CD4-positive, alpha-beta T cell (primary cell): ENCODE results near the gene RANGAP1. TPM values are rescaled to one million over a fixed set of nuclear protein-coding genes. Genes with fewer than 3 reads are reported as not detected.
"Not testable (repeated sequence)": the region's sequence is repeated elsewhere in the genome, so short reads cannot be mapped to it uniquely, and the experiment has no call there.

ENCODE experiments used
- ATAC-seq: fragments of 200-7000 bp; cut with Tn5 transposase; one replicate; pipeline ENCODE4 v1.10.0; 2022; ENCODE audit warnings: mild to moderate bottlenecking; ENCODE audit not compliant: poor library complexity
- CTCF ChIA-PET: fragments of 350-600 bp; sonication (Branson Sonifier 250); formaldehyde crosslinking; loops from one replicate; lab custom pipeline; 2021; ENCODE audit warnings: antibody characterized with exemption, inconsistent platforms; lab: Charles Lee
- POLR2A ChIA-PET: fragments of 350-600 bp; sonication (Branson Sonifier 250); formaldehyde crosslinking; loops from one replicate; lab custom pipeline; 2021; ENCODE audit warnings: antibody characterized with exemption, inconsistent platforms; lab: Charles Lee
- DNase-seq, 14 experiments: peaks; one replicate each; pipeline ENCODE4 v3.0.0-alpha.2; 2013 to 2020; ENCODE audit warnings: mixed read lengths in 2 of 14
- H3K27ac ChIP-seq, 2 donors: one replicate each; pipeline versions ENCODE4 v1.5.1 to v1.7.0; 2013; ENCODE audit warnings: low read length in 2 of 2, low read depth in 1 of 2, mild to moderate bottlenecking in 1 of 2
- H3K27me3 ChIP-seq, 2 experiments: 1 replicate in 1 of 2; 2 replicates in 1 of 2; pipeline versions ENCODE4 v1.6.1 to v1.7.0; 2013; ENCODE audit warnings: low read length in 2 of 2, control low read depth in 1 of 2, mild to moderate bottlenecking in 1 of 2, moderate library complexity in 1 of 2; ENCODE audit not compliant: insufficient read depth in 2 of 2, control insufficient read depth in 1 of 2
- H3K36me3 ChIP-seq: one replicate; pipeline ENCODE4 v1.6.1; 2013; ENCODE audit warnings: low read length, control low read depth; ENCODE audit not compliant: insufficient read depth
- H3K4me1 ChIP-seq: one replicate; pipeline ENCODE4 v1.6.1; 2013; ENCODE audit warnings: low read length, control low read depth; ENCODE audit not compliant: insufficient read depth
- H3K4me3 ChIP-seq: one replicate; pipeline ENCODE4 v1.5.1; 2013; ENCODE audit warnings: mild to moderate bottlenecking, low read length, moderate library complexity
- H3K9me3 ChIP-seq, 2 experiments: 1 replicate in 1 of 2; 2 replicates in 1 of 2; pipeline versions ENCODE4 v1.6.1 to v1.7.0; 2013; ENCODE audit warnings: low read length in 2 of 2, mild to moderate bottlenecking in 2 of 2, control low read depth in 1 of 2, moderate library complexity in 1 of 2; ENCODE audit not compliant: control insufficient read depth in 1 of 2, insufficient read depth in 1 of 2
- H3K27ac Mint-ChIP-seq: one replicate; pipeline ENCODE4 v1.8.0; 2020; ENCODE audit warnings: mixed read lengths
- H3K27me3 Mint-ChIP-seq: one replicate; pipeline ENCODE4 v1.8.0; 2021; ENCODE audit warnings: mixed read lengths
- H3K36me3 Mint-ChIP-seq: one replicate; pipeline ENCODE4 v1.8.0; 2021; ENCODE audit warnings: low read depth, mixed read lengths
- H3K4me1 Mint-ChIP-seq: one replicate; pipeline ENCODE4 v1.8.0; 2021; ENCODE audit warnings: low read depth, mixed read lengths
- H3K4me3 Mint-ChIP-seq: one replicate; pipeline ENCODE4 v1.8.0; 2020; ENCODE audit warnings: mild to moderate bottlenecking, mixed read lengths
- H3K9me3 Mint-ChIP-seq: one replicate; pipeline ENCODE4 v1.8.0; 2020; ENCODE audit warnings: mixed read lengths
- CTCF ChIP-seq: fragments of 200-600 bp; IDR thresholded peaks from one replicate; pipeline ENCODE4 v1.8.0; 2022; ENCODE audit warnings: antibody characterized with exemption, mild to moderate bottlenecking
- intact Hi-C, 2 experiments: fragments of 100-400 bp; cut with DNase I in 1 of 2; cut with micrococcal nuclease in 1 of 2; formaldehyde crosslinking; loops; one replicate each; pipeline versions ENCODE4 v1.15.1 to v1.9.0; 2023 to 2025; cut with DNase I, micrococcal nuclease
- total RNA-seq, 174 experiments: library from RNA in 2 of 174; stranded (reverse) in 2 of 174; gene quantifications; one replicate each; pipeline ENCODE4 v1.2.3 and lab custom pipeline; 2021 to 2026

Gene RANGAP1
- total RNA-seq, 2 experiments from 2014 or later: 163 to 172 TPM

- Mint-ChIP-seq H3K27me3 (no peaks in the 10 kb centered on the region), H3K4me3 (no peak overlapping the region), H3K36me3 (peaks cover 90% of the 10 kb centered on the region), H3K4me1 (no peaks in the 10 kb centered on the region), H3K9me3 (no peaks in the 10 kb centered on the region), H3K27ac (no peak overlapping the region)
- DNase-seq (no peak), ATAC-seq (no peak)
- Histone ChIP-seq H3K4me3 (no peak overlapping the region), H3K4me1 (no peaks in the 10 kb centered on the region), H3K36me3 (peaks cover 94% of the 10 kb centered on the region), H3K27me3 (no peaks in the 10 kb centered on the region), H3K9me3 (no peaks in the 10 kb centered on the region), H3K27ac (no peak overlapping the region)
- no peak for TF ChIP-seq CTCF
- intact Hi-C loops: no loop called here
- ChIA-PET POLR2A (no interaction called here), CTCF (no interaction called here)
Measured at GRCh38 chr22:41260871-41261270, 25.1 kb downstream of the RANGAP1 start.

- peaks cover 94% of the 10 kb centered on the region for H3K36me3 Mint-ChIP-seq
- intact Hi-C loops, H3K27ac Mint-ChIP-seq, H3K27ac ChIP-seq, H3K9me3 ChIP-seq, H3K4me3 ChIP-seq, H3K4me1 ChIP-seq, H3K4me3 Mint-ChIP-seq, H3K27me3 Mint-ChIP-seq, DNase-seq, H3K27me3 ChIP-seq, H3K9me3 Mint-ChIP-seq, ATAC-seq, H3K4me1 Mint-ChIP-seq: not testable (repeated sequence)
- ChIA-PET CTCF (interaction anchor here (0.7 to 1.3 kb wide), 2 partner anchors 42 to 63 kb away, joined by 3 to 5 read pairs; partner anchors contain the start of gene ZC3H7B), POLR2A (interaction anchor here (0.7 to 1.3 kb wide), 2 partner anchors 27 to 42 kb away, joined by 3 to 4 read pairs; partner anchors contain the start of genes RANGAP1 and ZC3H7B)
- H3K36me3 ChIP-seq: peaks cover 93% of the 10 kb centered on the region
Measured at GRCh38 chr22:41259756-41260155, 26.2 kb downstream of the RANGAP1 start.

- DNase-seq (no peak), ATAC-seq (no peak)
- Mint-ChIP-seq H3K9me3 (no peaks in the 10 kb centered on the region), H3K4me3 (peak overlapping the region; percentile 7), H3K4me1 (no peaks in the 10 kb centered on the region), H3K27me3 (no peaks in the 10 kb centered on the region), H3K36me3 (peaks cover 95% of the 10 kb centered on the region), H3K27ac (peak overlapping the region; percentile 65)
- H3K27me3 ChIP-seq: no peaks in the 10 kb centered on the region
- H3K36me3 ChIP-seq: peaks cover 91% of the 10 kb centered on the region
- H3K27ac ChIP-seq: no peak overlapping the region
- ChIA-PET POLR2A (interaction anchor here (1.3 kb wide), 1 partner anchor 28 kb away, joined by 4 read pairs; the partner anchor contains the start of gene RANGAP1), CTCF (no interaction called here)
- no peaks in the 10 kb centered on the region for H3K9me3 ChIP-seq
- H3K4me1 ChIP-seq: no peaks in the 10 kb centered on the region
- TF ChIP-seq CTCF: no peak
- H3K4me3 ChIP-seq: no peak overlapping the region
- intact Hi-C loops: no loop called here
Measured at GRCh38 chr22:41257696-41258095, 28.3 kb downstream of the RANGAP1 start.
